ENCODE measurements around the gene TLR5.

TLR5 gene

DNA sequence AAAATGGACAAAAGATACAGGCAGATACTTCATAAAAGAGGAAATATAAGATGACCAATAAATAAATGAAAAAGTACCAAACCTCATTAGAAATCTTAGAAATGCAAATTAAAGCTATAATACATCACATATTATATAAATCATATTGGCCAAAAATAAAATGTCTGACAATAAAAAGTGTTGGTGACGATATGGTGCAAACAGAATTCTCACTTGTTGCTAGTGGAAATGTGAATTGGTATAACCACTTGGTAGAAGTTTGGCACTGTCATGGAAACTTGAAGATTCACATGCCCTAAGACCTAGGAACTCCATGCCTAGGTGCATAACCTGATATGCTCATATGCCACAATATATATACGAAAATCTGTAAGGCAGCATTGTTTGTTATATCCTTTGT lies 4.4 kb upstream of the TLR5 start:
- no peak for DNase-seq

DNA sequence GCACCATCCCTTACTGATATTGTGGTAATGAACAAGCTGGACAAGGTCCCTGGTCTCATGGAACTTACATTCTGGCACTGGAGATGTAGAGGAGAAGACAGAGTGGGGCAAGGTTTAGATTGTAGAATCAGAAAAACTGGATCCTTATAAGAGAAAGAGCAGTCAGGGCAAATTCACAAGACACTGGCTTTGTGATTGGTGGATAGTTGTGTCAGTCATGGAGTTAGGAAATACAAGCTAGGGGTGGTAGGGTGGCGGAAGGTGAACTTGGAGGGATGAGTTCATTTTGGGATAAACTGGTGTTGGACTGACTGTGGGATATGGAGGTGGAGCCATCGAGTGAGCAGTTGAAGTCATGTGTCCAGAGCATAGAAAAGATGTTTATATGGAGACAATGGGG lies 3.7 kb upstream of the TLR5 start:
- DNase-seq: no peak

DNA sequence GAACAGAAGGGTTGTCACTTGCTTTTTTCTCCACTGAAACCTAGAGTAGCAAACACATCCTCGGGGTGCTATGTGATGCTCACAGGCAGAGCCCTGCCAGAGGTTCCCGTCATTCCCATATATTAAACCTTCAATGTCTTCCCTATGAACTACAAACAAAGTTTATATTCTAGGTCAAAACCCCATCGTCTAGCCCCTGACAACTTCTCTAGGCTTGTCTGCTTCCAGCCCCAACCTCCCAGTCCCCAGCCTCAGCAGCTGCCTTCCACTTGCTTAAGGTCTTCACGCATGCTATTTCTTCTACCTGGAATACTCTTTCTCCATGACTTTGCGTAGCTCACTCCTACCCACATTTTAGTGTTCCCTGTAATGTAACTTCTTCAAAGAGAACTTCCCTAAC lies 1.9 kb upstream of the TLR5 start:
- DNase-seq: no peak

DNA sequence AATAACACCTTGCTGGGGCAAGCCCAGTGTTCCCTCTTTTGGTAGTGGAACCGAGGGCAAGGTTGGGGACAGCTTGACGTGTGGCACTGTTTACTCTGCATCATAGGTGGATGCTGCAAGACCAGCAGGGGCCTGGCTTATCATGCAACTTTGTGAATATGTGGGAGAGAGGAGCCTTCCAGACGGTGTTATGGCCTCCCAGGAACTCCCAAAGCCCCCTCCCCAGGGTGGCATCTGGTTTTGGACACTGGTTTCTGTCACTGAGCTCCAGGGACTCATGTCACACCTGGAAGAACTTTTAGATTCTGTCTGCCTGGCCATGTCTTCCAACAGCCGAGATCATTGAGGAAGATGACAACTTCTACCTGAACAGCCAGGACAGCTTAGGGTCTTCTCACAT lies 1.4 kb upstream of the TLR5 start:
- no peak for DNase-seq

DNA sequence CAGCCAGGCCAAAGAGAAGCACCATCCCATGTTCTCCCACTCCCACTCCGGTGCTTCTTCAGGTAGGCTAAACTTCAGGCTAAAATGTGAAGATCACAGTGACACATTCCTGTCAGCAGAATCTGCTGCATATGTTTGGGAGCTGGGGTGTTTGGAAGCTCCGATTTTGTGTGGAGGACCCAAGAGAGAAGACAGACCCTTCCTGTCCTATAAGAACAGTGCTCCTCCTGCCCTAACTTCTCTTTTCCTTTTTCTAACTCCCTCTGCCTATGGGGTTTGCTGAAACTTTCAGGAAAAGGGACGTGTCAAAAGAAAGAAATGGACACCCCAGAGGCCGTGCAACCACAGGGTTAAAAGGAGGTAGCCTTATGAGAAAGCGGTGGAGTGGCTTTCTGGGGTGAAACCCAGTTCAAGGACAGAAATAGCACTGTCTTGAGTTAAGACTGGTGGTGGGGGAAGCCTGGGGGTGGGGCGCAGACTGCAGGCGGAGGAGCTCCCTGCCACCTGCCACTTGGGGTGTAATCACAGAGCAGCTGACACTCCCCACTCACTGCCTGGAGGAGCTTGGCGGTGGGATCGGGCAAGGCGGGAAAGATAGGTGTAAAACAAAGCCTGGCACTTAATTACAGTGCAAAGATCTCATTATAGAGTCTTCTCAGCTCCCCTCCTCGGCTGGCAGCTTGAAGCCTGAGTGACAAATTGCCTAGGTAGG lies 645 bp upstream of the TLR5 start:
- DNase-seq: peak in 2 of 4 experiments; percentile 12 to 16

DNA sequence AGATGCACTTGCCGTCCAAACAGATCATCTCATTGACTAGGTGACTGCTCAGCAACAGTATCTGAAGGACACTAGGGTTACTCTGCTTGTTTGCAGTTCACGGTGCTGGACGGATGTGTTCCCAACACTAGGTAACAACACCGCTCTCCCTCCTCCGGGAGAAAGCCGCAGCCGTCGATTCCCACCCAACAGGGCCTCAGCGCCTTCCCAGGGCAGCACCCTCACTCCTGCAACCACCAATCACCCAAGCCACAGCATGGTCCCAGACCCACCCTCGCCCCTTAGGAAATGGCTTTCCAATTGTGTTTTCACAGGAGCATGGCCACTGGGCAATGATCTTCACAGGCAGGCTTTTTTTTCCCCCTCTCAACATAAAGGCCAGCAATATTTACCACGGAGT lies 779 bp downstream of the TLR5 start:
- no peak for DNase-seq

DNA sequence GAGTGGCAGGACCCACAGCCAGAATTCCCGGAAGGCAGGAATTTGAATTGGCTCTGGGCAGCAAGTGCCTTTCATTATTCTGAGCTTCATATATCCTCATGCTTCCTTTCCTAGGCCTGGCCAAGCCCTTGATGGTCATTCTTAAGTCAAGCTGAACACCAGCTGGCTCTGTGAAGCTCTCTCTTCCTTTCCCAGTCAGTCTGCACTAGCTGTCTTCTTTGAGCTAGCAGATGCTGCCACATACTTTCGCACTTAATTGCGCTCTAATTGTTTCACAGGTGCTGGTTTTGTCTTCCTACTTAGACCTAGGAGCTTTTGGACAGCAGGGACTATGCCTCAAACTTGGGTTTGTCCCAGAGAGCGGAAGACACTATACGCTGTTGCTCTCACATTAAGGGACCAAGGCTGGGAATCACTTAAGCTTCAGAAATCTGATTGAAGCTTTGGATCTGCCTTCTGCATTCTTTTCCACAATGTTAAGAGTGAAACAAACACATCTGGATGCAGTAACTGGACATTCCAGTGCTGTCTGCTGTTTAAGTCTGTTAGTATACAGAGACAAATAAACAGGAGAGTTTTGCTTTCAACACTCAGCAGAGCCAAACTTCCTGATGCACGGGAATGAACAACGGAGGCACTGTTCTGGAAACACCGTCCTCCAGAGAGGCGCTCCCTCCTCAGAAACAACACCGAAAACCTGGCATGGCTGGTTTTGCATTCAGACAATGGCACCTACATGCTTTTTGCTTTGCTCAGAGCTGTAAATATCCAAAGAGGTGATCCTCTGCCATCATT lies 2.2 kb downstream of the TLR5 start:
- DNase-seq: no peak

DNA sequence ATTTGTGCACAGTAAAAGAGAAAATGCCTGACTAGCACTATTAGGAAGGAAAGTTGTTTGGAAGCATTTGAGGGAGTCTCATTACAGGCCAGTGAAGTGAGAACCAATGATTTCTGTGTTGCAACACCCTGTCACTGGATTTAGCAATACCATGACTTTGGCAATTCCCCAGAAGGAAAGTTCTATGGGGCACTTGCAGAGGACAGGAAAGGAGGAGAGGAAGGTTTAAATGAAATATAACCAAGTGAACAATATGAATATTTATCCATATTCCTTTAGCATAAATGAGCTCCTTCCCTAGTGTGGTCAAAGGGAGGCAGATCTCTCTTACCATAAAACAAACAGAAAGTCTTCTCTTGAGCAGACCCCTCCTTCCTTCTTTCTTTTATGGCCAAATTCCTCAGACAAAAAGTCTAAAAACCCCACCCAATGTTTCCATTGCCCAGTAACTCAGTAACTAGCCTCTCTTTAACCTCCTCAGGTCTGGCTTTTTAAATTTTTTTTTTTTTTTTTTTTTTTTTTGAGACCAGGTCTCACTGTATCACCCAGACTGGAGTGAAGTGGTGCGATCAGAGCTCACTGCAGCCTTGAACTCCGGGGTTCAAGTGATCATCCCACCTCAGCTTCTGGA lies 5.5 kb downstream of the TLR5 start:
- no peak for DNase-seq

DNA sequence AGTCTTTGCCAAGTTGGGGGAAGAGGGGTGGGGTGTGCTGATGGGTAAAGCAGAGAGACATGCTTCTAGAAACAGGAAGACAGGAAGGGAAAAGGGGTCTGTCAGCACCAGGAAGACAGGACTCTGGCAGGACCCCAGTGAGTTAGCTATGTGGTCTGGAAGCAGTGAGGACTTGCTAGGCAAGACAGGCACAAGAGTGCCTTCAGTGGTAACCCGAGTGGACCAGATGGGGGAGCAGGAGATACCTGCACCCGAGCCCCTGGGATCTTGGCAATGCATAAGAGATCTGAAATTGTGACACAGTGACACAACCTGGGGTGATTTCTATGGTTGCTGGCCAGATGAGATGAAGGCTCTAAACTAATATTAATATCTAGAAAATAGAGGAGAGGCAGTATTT lies 7.0 kb downstream of the TLR5 start:
- DNase-seq: no peak

DNA sequence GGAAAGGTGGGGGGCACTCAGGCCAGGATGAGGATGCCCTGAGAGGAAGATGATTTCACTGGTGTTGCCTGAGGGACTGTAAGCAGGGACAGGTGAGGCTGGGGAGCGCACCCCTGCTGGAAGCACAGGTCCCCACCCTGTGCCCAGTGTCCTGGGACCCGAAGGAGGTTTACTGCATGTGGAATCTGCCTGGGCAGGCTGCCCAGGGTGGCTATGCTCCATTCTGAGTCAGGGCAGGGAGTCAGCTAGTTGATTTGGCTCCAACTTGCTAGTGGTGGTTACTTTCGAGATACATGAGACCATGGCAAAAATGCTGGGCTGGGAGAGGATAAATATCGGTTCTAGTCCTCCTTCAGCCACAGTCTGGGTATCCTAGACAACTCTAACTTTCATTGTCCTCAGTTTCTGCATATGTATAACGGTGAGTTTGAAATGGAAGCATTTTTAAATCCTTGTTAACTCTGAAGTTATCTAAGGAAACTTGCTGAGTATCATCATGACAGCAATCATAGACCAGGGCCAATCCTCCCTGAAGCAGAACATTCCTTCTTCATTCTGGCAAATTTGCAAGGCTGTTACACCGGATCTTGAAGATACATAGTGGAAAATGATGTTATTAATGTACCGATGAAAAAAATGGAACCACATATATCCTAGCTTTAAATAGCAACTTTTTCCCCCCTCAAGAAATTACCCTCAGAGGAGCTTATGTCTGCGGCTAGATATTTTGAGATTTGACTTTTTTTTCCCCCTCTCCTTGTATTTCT lies 7.7 kb downstream of the TLR5 start:
- no peak for DNase-seq

DNA sequence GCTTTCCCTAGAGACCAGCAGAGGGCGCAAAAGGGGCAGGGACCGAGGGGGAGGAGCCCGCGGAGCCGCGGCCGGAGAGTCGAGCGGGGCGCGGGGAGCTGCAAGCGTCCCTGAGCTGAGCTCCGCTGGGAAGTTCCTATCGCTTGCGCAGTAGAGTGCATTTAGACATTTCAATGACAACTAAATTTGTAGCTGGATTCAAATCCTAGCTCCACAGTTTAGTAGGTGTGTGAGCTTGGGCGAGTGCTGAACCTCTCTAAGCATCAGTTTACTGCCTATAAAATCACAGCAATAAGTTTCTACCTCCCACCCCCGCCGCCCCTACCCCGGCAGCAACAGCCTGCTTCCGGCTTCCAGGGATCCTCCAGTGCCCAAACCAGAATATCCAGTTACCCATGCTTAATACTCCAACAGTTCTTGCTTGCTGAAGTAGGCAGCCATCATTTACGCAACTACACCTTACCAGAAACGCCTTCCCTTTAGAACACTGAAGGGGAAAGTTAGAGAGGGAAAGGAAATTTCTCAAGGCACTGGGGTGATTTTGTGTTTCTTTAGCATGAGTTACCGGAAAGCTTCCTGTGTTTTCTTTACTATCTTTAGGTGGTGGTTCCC lies 9.1 kb downstream of the TLR5 start:
- DNase-seq: peak; percentile 52 to 71 (median 66)

DNA sequence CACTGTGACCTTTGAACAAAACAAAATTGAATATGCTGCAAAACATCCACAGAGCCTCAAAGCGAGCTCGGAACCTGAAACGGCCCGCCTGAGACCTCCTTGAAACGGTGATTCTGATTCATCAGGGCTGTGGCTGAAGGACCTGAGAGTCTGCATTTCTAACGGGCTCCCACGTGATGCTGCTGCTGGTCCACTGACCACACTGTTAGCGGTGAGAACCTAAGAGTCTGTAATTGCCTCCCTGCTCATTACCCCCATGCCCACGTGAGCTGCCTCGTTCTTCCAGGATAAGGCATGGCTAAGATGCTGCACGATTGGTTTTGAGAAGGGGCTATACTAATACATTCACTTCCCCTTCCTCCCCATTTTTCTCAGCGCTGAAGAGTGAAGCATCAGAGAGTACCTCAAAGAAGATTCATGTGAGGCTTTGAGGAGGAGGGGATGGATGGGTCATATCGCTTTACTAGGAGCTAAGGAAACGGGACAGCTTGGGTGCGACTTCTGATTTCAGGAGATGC lies 9.7 kb downstream of the TLR5 start:
- DNase-seq: no peak

DNA sequence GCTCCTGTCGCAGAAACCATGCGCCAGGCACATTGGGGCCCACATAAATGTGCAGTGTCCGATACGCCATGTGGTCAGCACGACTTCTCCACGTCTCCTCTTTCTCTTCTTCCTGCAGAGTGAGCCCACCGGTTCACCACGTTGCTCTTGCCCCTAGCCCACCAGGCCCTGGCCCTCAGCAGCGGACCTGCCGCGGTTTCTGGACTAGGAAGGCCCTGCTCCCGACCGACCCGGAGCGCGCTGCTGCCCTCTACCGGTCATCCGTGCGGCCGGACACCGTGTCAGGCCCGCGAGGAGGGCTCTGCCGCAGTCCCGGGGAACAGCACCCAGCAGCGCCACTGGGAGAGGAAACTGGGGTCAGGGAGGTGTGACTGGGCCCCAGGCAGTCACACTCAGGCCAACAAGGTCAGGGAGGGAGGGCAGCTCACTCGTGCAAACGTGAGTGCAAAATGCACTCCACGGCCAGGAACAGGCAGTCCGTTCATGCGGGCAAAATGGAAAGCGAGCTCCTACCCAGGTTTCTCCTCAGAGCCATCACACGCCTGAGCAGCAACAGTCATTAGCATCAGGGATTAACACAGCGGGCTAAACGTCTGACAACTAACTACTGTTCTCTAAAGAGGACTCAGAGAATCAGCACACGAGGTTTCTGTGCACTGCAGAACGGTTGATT lies 13.7 kb downstream of the TLR5 start:
- peak; percentile 11 to 64 (median 40) for DNase-seq

DNA sequence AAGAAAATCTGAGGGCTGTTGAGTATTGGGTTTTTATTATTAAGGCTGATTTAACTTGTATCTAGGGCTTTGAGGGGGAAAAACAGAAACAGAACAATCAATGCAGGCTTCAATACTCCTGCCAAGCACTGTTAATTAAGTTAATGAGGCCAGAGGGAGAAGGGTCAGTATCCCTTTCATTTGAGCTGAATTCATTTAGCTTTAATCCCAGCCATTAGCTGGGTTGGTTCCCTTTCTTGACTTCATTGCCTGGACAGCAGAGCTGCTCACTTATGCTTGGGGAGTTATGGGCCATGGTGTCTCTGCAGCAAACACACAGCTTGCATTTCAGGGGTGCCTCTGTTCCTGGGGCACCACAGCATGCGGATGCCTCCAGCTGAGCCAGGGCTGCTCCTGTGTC lies 16.3 kb downstream of the TLR5 start:
- no peak for DNase-seq

DNA sequence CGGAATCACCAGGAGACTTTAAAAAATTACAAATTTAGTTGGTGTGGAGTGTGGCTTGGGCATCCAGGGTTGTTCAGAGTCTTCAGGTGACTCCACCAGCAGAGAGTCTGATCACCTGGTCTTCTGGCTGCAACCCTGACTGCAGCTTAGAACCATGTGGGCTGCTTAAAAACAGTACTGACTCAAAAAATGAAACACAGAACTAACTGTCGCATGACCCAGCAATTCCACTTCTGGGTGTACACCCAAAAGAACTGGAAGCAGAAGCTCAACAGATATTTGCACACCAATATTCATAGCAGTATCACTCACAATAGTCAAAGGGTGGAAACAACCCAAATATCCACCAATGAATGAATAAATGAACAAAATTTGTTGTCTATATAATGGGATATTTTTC lies 17.3 kb downstream of the TLR5 start:
- no peak for DNase-seq

DNA sequence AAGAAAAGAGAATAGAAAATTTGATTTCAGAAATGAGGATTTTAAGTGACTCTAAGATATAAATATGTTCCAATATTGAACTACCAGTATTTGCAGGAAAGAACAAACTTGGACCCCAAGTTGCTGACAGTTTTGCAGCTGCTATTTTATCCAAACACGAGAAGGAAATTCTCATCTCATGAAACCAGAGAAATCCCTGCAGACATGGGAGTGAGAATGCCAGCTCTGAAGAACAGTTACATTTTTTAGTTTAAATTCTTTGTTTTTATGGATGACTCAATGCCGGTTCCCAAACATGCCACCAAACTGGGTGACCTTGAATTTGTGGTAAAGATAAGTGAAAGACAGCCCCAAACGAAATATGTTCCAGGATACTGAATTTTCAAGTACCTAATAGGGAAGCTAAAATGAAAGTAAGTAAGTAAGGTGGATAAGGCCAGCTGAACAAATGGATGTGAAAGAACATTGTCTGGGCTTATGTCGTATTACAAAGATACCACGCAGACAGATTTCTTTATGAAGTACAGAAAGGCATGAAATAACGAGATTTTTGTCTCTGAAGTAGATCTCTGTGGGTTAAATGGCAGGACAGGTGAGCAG lies 19.9 kb downstream of the TLR5 start:
- no peak for DNase-seq

DNA sequence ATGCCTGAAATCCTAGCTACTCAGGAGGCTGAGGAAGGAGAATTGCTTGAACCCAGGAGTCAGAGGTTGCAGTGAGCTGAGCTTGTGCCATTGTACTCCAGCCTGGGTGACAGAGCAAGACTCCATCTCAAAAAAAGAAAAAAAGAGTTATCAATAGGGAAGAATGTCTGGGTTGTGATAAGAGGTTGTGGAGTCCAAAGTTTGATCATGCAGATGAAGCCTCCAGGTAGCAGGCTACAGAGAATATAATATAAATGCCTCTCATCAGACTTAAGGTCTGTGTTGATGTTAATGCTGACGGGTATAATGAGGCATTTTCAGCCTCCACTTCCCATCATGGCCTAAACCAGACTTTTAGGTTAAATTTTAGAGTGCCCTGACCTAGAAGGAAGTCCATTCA lies 24.6 kb downstream of the TLR5 start:
- DNase-seq: no peak

DNA sequence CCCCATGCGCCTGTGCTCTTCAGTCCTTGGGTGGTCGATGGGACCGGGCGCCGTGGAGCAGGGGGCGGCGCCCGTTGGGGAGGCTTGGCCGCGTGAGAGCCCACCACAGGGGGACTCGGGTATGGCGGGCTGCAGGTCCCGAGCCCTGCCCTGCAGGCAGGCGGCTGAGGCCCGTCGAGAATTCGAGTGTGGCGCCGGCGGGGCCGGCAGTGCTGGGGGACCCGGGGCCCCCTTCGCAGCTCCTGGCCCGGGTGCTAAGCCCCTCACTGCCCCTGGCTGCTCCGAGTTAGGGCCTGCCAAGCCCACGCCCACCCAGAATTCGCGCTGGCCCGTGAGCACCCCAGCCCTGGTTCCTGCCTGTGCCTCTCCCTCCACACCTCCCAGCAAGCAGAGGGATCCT lies 26.1 kb downstream of the TLR5 start:
- no peak for DNase-seq

DNA sequence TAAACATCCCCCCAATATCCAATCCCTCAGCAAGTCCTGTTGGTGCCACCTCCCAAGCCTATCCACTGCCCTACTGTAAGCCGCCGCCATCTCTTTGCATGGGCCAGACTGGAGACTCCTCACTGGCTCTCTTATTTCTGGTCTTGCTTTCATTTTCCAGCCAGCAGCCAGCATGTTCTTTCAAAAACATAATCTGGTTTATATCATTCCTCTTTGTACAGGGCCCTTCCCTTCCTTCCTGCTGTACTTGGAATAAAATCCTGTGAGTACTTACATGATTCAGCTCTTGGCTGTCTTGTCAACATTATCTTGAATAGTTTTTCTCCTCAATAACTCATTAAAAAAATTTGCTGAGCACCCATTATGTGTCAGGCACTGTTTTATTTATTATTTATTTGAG lies 28.2 kb downstream of the TLR5 start:
- DNase-seq: no peak

DNA sequence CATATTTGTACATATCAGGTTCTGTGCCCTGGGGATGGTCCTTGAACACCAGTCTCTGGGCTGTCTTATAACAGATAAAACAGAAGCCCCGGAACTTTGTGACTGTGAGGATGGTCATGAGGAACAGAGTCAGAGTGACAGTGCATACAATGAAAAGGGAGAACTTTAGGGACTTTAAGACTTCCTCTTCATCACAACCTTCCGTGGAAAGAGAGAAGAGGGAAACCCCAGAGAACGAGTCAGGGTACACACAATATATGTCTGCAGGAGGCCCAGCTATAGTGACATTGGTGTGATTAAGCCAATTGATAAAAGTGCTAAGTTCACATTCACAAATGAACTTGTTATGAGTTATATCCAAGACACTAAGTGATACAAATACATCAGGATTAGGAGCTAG lies 32.1 kb downstream of the TLR5 start:
- DNase-seq: no peak

DNA sequence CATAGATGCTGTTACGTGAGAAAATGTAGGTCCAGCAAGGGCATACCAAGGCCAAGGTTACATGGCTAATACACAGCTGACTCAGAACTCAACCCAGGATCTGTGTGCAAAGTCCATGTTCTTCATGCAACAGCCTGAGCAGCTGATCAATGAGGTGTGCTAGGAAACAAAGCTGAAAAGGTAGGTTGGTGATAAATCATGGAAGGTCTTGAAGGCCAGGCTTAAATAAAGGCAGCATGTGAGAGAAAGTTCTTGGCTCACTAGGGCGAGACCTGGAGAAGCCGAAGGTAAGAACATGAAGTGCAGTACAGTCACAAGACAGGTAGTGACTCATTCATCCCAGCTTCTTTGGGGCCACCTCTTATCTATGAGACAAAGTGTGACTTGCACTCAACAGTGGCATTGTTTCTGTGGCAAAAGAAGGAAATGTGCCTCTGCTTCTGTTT lies 33.4 kb downstream of the TLR5 start:
- DNase-seq: no peak

DNA sequence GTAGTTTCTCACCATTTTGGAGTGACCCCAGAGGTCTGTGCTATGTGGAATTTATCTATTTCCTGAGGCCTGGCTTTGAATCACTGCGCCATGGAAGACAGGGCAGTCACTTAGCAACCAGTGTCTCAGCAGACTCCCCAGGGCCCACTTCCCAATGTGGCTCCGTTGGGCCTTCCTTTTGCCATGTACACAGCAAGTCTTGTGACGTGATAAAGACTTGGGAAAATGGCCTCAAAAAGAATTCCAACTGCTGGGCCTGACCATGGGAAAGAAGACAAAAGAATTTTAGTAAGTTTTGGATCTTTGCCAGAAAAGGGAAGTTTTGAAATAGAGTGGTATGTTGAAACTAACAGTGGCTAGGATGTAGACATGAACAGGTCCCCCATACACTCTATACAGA lies 36.2 kb downstream of the TLR5 start:
- no peak for DNase-seq

Data from activated CD4-positive, CD25-positive, alpha-beta regulatory T cell (primary cell).